Glutamatergic neuron (in vitro differentiated cells): ENCODE data around the gene PIMREG. TPM values are rescaled to one million over a fixed set of nuclear protein-coding genes. Genes with fewer than 3 reads are reported as not detected.

Experiments
- DNase-seq: peaks from one replicate; pipeline ENCODE4 v3.0.0; 2022
- H3K27ac Mint-ChIP-seq: one replicate; pipeline ENCODE4 v1.8.0; 2020; ENCODE audit warnings: mild to moderate bottlenecking, mixed read lengths, inconsistent platforms; ENCODE audit not compliant: unreplicated experiment
- H3K27me3 Mint-ChIP-seq: one replicate; pipeline ENCODE4 v1.8.0; 2020; ENCODE audit warnings: mild to moderate bottlenecking, moderate library complexity, mixed read lengths, inconsistent platforms; ENCODE audit not compliant: unreplicated experiment
- H3K36me3 Mint-ChIP-seq: one replicate; pipeline ENCODE4 v1.8.0; 2020; ENCODE audit warnings: mild to moderate bottlenecking, mixed read lengths, inconsistent platforms; ENCODE audit not compliant: unreplicated experiment
- H3K4me1 Mint-ChIP-seq: one replicate; pipeline ENCODE4 v1.8.0; 2020; ENCODE audit warnings: mild to moderate bottlenecking, low read depth, mixed read lengths, inconsistent platforms; ENCODE audit not compliant: unreplicated experiment
- H3K4me3 Mint-ChIP-seq: one replicate; pipeline ENCODE4 v1.8.0; 2020; ENCODE audit warnings: mild to moderate bottlenecking, mixed read lengths, inconsistent platforms; ENCODE audit not compliant: unreplicated experiment
- H3K9me3 Mint-ChIP-seq: one replicate; pipeline ENCODE4 v1.8.0; 2020; ENCODE audit warnings: mild to moderate bottlenecking, moderate library complexity, mixed read lengths, inconsistent platforms; ENCODE audit not compliant: unreplicated experiment
- CTCF ChIP-seq: fragments of 200-600 bp; sonication (generic); IDR thresholded peaks from one replicate; pipeline ENCODE4 v1.5.0; 2021; ENCODE audit not compliant: partially characterized antibody, unreplicated experiment
- total RNA-seq: library from RNA; stranded (reverse); fragmentation: NEBNext Ultra II Directional; extraction: Animal tissue kit (Norgen Biotek cat#: 25700); gene quantifications from one replicate; pipeline ENCODE4 v1.2.1, GENCODE V29; 2021; ENCODE audit not compliant: unreplicated experiment

The PIMREG gene
- total RNA-seq, 1 donor from 2014 or later = 28.4 TPM

GRCh38 chr17:6437466-6437865, 6.8 kb upstream of the PIMREG start:
- Mint-ChIP-seq H3K4me1 (peaks cover 5% of the 10 kb centered on the region), H3K27ac (no peak overlapping the region), H3K36me3 (no peaks in the 10 kb centered on the region), H3K9me3 (peaks cover 4% of the 10 kb centered on the region), H3K4me3 (no peak overlapping the region), H3K27me3 (peaks cover 2% of the 10 kb centered on the region)
- no peak for TF ChIP-seq CTCF
- no peak for DNase-seq

- H3K4me3 Mint-ChIP-seq = no peak overlapping the region
- peaks cover 4% of the 10 kb centered on the region for H3K9me3 Mint-ChIP-seq
Measured at GRCh38 chr17:6437956-6438355, 6.3 kb upstream of the PIMREG start.

GRCh38 chr17:6439951-6440350, 4.3 kb upstream of the PIMREG start:
- H3K27me3 Mint-ChIP-seq = peaks cover 2% of the 10 kb centered on the region
- H3K4me3 Mint-ChIP-seq = no peak overlapping the region
- DNase-seq = no peak
- H3K4me1 Mint-ChIP-seq = peaks cover 8% of the 10 kb centered on the region
- H3K36me3 Mint-ChIP-seq = no peaks in the 10 kb centered on the region
- H3K27ac Mint-ChIP-seq = no peak overlapping the region
- no peak for TF ChIP-seq CTCF
- peaks cover 7% of the 10 kb centered on the region for H3K9me3 Mint-ChIP-seq

More at GRCh38 chr17:6437956-6438355, 6.3 kb upstream of the PIMREG start:
- peaks cover 2% of the 10 kb centered on the region for H3K27me3 Mint-ChIP-seq
- H3K36me3 Mint-ChIP-seq = no peaks in the 10 kb centered on the region
- H3K4me1 Mint-ChIP-seq = peaks cover 5% of the 10 kb centered on the region
- DNase-seq = no peak
- H3K27ac Mint-ChIP-seq = no peak overlapping the region
- TF ChIP-seq CTCF = no peak

GRCh38 chr17:6442775-6443174, 1.5 kb upstream of the PIMREG start:
- H3K9me3 Mint-ChIP-seq = peaks cover 7% of the 10 kb centered on the region
- H3K27me3 Mint-ChIP-seq = peaks cover 2% of the 10 kb centered on the region
- H3K4me3 Mint-ChIP-seq = peak overlapping the region; percentile 88
- peaks cover 16% of the 10 kb centered on the region for H3K4me1 Mint-ChIP-seq
- no peak for DNase-seq
- TF ChIP-seq CTCF = no peak
- H3K27ac Mint-ChIP-seq = peak overlapping the region; percentile 99
- H3K36me3 Mint-ChIP-seq = no peaks in the 10 kb centered on the region

GRCh38 chr17:6444571-6445335, 498 bp downstream of the PIMREG start:
- TF ChIP-seq CTCF = no peak
- Mint-ChIP-seq H3K27me3 (peaks cover 2% of the 10 kb centered on the region), H3K27ac (peak overlapping the region; percentile 92), H3K4me1 (peaks cover 16% of the 10 kb centered on the region), H3K4me3 (peak overlapping the region; percentile 94), H3K9me3 (peaks cover 10% of the 10 kb centered on the region), H3K36me3 (no peaks in the 10 kb centered on the region)
- DNase-seq = peak; percentile 37
